OCI-LY3 (cell line): ENCODE measurements around the gene ADAMTS15.

Experiments used
- H2AFZ ChIP-seq: fragments of 200-600, 300-600 bp; shearing (Covaris generic); 2 replicates; pipeline ENCODE4 v1.6.0; 2014; ENCODE audit warnings: antibody characterized with exemption, low read depth, low read length
- H3K27ac ChIP-seq: fragments of 200-600, 300-600 bp; sonication (generic); 2 replicates; pipeline ENCODE4 v1.5.1; 2014; ENCODE audit warnings: mild to moderate bottlenecking, low read length, moderate library complexity, mixed read lengths
- H3K27me3 ChIP-seq: fragments of 200-600, 300-600 bp; sonication (generic); 2 replicates; pipeline ENCODE4 v1.6.1; 2014; ENCODE audit warnings: low read depth, low read length, mixed read lengths
- H3K36me3 ChIP-seq: fragments of 200-600, 300-600 bp; sonication (generic); replicated peaks from 2 replicates; pipeline ENCODE3; 2014; ENCODE audit warnings: low read depth, low read length, mixed read lengths
- H3K4me1 ChIP-seq: fragments of 300-600, 200-600 bp; sonication (generic); 2 replicates; pipeline ENCODE4 v1.6.1; 2014; ENCODE audit warnings: low read length, mixed read lengths
- H3K4me2 ChIP-seq: fragments of 200-600, 300-600 bp; sonication (generic); 2 replicates; pipeline ENCODE4 v1.6.1; 2014; ENCODE audit warnings: low read length, mixed read lengths
- H3K4me3 ChIP-seq: fragments of 300-600, 200-600 bp; sonication (generic); 2 replicates; pipeline ENCODE4 v1.5.1; 2014; ENCODE audit warnings: antibody characterized with exemption, mild to moderate bottlenecking, low read length, moderate library complexity
- H3K79me2 ChIP-seq: fragments of 300-600, 200-600 bp; shearing (Covaris generic); 2 replicates; pipeline ENCODE4 v1.6.1; 2014; ENCODE audit warnings: mild to moderate bottlenecking, low read length, mixed read lengths
- H3K9ac ChIP-seq: fragments of 300-600, 200-600 bp; shearing (Covaris generic); 2 replicates; pipeline ENCODE4 v1.6.0; 2014; ENCODE audit warnings: mild to moderate bottlenecking, low read length, moderate library complexity
- H3K9me3 ChIP-seq: fragments of 200-600, 300-600 bp; shearing (Covaris generic); 2 replicates; pipeline ENCODE4 v1.6.1; 2014; ENCODE audit warnings: low read length, mixed read lengths; ENCODE audit not compliant: insufficient read depth
- H4K20me1 ChIP-seq: fragments of 200-600, 300-600 bp; sonication (generic); 2 replicates; pipeline ENCODE4 v1.6.1; 2016; ENCODE audit warnings: low read length, mixed read lengths; ENCODE audit not compliant: insufficient read depth
- EZH2phosphoT487 ChIP-seq: fragments of 200-600 bp; shearing (Covaris generic); IDR thresholded peaks from 2 replicates; pipeline ENCODE4 v1.6.1; 2018; ENCODE audit warnings: antibody characterized with exemption, mixed run types, low read depth
- TF ChIP-seq, protein P1 (sequence below): fragments of 200-600, 300-600 bp; sonication (generic); IDR thresholded peaks from 2 replicates; pipeline ENCODE4 v1.5.1; 2014; ENCODE audit warnings: antibody characterized with exemption, low read length, low read depth

Gene ADAMTS15

GRCh38 chr11:130523609-130524008, 75.2 kb downstream of the ADAMTS15 start:
- Histone ChIP-seq H3K27ac (no peak overlapping the region), H2AFZ (no peak overlapping the region), H3K4me3 (no peak overlapping the region), H3K27me3 (0 out of 2 replicates have a peak, but pooled peaks cover 3% of the 10 kb centered on the region), H3K36me3 (no peaks in the 10 kb centered on the region), H3K4me2 (no peak overlapping the region), H4K20me1 (no peaks in the 10 kb centered on the region), H3K9ac (no peak overlapping the region), H3K9me3 (no peaks in the 10 kb centered on the region), H3K4me1 (peaks cover 9% of the 10 kb centered on the region), H3K79me2 (no peaks in the 10 kb centered on the region)
- no peak for TF ChIP-seq EZH2phosphoT487

DNA sequence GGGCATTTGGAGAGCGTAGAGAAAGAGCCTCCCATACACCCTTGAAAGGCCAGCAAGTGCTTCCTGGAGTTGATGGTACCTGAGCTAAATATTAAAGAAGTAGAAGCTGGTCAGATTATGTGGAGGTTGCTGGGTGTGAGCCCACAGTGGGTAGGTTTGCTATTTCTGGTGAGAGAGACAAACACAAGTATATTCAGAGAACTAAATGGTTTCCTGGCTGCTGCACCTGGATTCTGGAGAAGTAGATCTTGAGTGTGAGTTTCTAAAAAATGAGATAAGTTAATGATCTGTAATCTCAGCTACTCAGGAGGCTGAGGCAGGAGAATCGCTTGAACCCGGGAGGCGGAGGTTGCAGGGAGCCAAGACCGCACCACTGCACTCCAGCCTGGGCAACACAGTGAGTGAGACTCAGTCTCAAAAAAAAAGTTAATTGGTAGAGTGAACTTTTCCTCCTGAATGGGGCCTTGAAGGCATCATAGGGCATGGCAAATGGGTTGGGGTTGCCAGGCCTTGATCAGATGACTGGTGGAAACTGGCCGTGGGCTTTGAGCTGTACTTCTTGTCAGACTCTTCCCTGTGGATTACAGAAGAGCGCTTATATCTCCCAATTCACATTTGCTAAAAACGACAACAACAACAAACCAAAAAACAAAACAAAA, 75.8 kb downstream of the ADAMTS15 start:
- Histone ChIP-seq H3K36me3 (no peaks in the 10 kb centered on the region), H3K27me3 (0 out of 2 replicates have a peak, but pooled peaks cover 3% of the 10 kb centered on the region), H4K20me1 (no peaks in the 10 kb centered on the region), H3K4me3 (no peak overlapping the region), H3K4me1 (peaks cover 9% of the 10 kb centered on the region), H3K4me2 (no peak overlapping the region), H2AFZ (no peak overlapping the region), H3K27ac (no peak overlapping the region), H3K9ac (no peak overlapping the region), H3K79me2 (no peaks in the 10 kb centered on the region), H3K9me3 (no peaks in the 10 kb centered on the region)
- no peak for TF ChIP-seq EZH2phosphoT487
- TF ChIP-seq, protein P1, sequence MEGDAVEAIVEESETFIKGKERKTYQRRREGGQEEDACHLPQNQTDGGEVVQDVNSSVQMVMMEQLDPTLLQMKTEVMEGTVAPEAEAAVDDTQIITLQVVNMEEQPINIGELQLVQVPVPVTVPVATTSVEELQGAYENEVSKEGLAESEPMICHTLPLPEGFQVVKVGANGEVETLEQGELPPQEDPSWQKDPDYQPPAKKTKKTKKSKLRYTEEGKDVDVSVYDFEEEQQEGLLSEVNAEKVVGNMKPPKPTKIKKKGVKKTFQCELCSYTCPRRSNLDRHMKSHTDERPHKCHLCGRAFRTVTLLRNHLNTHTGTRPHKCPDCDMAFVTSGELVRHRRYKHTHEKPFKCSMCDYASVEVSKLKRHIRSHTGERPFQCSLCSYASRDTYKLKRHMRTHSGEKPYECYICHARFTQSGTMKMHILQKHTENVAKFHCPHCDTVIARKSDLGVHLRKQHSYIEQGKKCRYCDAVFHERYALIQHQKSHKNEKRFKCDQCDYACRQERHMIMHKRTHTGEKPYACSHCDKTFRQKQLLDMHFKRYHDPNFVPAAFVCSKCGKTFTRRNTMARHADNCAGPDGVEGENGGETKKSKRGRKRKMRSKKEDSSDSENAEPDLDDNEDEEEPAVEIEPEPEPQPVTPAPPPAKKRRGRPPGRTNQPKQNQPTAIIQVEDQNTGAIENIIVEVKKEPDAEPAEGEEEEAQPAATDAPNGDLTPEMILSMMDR, result no peak

DNA sequence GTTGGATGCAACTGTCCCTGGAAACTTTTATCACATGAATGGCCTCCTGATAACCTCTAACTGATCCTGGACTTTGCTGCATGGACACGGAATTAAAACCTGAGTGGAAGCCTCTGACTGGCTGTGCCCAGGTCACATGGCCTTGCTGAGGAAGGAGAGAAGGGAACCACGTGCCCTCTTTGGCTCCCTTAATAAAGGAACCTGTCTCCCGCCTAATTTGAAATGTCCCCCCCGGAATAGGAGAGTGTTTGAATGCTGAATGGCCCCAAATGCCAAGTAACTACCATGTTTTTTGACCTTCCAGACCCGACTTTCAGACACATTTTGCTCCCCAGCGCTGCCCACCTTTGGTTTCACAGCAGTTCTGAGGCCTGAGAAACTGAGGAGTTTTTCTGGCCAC, 76.9 kb downstream of the ADAMTS15 start:
- Histone ChIP-seq H3K36me3 (no peaks in the 10 kb centered on the region), H2AFZ (no peak overlapping the region), H3K27ac (no peak overlapping the region), H3K4me3 (no peak overlapping the region), H3K4me1 (peaks cover 9% of the 10 kb centered on the region), H3K9me3 (no peaks in the 10 kb centered on the region), H3K4me2 (no peak overlapping the region), H3K27me3 (0 out of 2 replicates have a peak, but pooled peaks cover 3% of the 10 kb centered on the region), H3K79me2 (no peaks in the 10 kb centered on the region), H3K9ac (no peak overlapping the region), H4K20me1 (no peaks in the 10 kb centered on the region)
- TF ChIP-seq EZH2phosphoT487, result no peak
- TF ChIP-seq, protein P1, result no peak
